Uterus (tissue), 2 donors: ENCODE measurements around the gene NAPSA.

Experiments used
- POLR2A ChIP-seq, 2 donors: fragments of 450-650 bp; IDR thresholded peaks; one replicate each; pipeline ENCODE4 v1.6.1; 2016; ENCODE audit warnings: antibody characterized with exemption in 2 of 2, mild to moderate bottlenecking in 1 of 2, moderate library complexity in 1 of 2
- TF ChIP-seq, protein P1 (sequence below), 4 experiments: fragments of 200-600 bp in 2 of 4; fragments of 450-650 bp in 2 of 4; sonication (generic) in 2 of 4; IDR thresholded peaks; one replicate each; pipeline ENCODE4 v1.5.1; 2016 to 2019; ENCODE audit warnings: antibody characterized with exemption in 4 of 4, mild to moderate bottlenecking in 2 of 4, moderate library complexity in 1 of 4

DNA sequence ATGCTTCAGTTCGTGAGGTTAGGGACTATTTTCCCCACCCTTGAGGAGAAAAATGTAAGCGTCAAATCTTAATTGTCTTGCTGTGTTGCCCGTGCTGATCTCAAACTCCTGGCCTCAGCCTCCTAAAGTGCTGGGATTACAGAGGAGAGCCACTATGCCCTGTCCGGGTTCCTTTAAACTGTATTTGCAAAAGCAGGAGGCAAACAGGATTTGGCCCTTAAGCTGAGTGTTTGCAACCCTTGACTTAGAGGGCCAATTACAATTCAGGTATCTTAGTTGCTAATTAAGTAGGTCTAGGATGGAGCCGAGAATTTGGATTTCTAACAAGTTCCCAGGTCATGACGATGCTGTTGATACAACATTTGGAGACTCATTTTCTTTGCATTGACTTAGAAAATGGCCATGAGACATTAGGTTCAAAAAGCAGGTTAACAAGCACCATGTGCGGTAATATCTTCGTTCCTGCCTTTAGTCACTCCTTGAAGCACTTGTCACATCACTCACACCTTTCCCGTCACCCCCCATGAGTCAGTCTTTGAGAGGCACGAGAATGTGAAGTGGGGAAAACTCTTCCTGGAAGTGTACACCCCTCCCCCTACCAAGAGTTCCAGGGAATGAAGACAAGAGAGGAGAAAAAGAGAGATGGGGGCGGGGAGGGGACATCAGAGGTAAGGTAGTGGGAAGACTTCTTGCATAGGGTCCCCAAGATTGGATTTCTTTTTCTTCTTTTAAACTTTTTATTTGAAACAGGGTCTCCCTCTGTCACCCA lies 2.6 kb downstream of the NAPSA start:
- TF ChIP-seq POLR2A (IDR thresholded peaks at IDR 0.05): no peak
- TF ChIP-seq, protein P1, sequence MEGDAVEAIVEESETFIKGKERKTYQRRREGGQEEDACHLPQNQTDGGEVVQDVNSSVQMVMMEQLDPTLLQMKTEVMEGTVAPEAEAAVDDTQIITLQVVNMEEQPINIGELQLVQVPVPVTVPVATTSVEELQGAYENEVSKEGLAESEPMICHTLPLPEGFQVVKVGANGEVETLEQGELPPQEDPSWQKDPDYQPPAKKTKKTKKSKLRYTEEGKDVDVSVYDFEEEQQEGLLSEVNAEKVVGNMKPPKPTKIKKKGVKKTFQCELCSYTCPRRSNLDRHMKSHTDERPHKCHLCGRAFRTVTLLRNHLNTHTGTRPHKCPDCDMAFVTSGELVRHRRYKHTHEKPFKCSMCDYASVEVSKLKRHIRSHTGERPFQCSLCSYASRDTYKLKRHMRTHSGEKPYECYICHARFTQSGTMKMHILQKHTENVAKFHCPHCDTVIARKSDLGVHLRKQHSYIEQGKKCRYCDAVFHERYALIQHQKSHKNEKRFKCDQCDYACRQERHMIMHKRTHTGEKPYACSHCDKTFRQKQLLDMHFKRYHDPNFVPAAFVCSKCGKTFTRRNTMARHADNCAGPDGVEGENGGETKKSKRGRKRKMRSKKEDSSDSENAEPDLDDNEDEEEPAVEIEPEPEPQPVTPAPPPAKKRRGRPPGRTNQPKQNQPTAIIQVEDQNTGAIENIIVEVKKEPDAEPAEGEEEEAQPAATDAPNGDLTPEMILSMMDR (IDR thresholded peaks at IDR 0.05): no peak
